ENCODE measurements around the gene CAMTA1.
A peak's percentile ranks its signal among the peaks of the same experiment; 100 is the strongest.

The CAMTA1 gene

DNA sequence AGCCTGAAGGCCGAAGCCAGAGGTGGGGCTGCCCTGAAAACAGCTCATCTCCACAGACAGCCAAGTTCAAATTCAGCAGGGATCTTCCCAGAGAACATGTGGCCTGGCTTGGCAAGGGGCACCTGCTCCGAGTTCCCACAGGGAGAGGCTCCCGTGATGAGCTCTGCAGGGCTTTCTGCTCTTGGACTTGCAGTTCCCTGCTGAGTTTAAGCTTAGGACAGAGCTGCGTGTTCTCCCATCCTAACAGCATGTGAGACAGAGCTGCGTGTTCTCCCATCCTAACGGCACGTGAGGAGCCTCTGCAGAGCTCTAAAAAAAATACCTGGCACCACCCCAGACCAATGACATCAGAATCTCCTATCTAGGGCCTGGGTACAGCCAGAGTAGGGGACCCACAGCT is 872.8 kb downstream of the CAMTA1 start:
- no peak for DNase-seq (ENCODE audit: low read depth)

DNA sequence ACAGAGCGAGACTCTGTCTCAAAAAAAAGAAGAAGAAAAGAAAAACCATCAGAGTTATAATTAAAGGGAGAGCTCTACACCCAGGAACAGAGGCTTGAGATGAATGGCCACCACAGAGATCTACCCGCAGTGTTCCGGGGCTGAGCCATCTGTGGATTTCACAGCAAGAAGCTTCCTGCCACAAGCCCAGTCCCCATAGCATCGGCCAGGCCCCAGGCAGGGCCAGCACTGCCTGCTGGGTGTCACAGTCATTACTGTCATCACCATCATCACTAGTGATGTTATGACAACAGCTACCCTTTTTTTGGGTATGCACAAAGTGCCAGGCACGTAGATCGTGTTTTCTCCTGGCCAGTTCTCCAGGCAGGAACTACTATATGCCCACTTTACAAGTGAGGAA is 874.3 kb downstream of the CAMTA1 start:
- DNase-seq (ENCODE audit: low read depth), result no peak

DNA sequence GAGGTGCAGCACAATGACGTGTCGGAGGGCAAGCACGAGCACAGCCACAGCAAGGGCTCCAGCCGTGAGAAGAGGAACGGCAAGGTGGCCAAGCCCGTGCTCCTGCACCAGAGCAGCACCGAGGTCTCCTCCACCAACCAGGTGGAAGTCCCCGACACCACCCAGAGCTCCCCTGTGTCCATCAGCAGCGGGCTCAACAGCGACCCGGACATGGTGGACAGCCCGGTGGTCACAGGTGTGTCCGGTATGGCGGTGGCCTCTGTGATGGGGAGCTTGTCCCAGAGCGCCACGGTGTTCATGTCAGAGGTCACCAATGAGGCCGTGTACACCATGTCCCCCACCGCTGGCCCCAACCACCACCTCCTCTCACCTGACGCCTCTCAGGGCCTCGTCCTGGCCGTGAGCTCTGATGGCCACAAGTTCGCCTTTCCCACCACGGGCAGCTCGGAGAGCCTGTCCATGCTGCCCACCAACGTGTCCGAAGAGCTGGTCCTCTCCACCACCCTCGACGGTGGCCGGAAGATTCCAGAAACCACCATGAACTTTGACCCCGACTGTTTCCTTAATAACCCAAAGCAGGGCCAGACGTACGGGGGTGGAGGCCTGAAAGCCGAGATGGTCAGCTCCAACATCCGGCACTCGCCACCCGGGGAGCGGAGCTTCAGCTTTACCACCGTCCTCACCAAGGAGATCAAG is 878.3 kb downstream of the CAMTA1 start:
- DNase-seq (ENCODE audit: low read depth), result no peak

DNA sequence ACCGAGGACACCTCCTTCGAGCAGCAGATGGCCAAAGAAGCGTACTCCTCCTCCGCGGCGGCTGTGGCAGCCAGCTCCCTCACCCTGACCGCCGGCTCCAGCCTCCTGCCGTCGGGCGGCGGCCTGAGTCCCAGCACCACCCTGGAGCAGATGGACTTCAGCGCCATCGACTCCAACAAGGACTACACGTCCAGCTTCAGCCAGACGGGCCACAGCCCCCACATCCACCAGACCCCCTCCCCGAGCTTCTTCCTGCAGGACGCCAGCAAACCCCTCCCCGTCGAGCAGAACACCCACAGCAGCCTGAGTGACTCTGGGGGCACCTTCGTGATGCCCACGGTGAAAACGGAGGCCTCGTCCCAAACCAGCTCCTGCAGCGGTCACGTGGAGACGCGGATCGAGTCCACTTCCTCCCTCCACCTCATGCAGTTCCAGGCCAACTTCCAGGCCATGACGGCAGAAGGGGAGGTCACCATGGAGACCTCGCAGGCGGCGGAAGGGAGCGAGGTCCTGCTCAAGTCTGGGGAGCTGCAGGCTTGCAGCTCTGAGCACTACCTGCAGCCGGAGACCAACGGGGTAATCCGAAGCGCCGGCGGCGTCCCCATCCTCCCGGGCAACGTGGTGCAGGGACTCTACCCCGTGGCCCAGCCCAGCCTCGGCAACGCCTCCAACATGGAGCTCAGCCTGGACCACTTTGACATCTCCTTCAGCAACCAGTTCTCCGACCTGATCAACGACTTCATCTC is 879.1 kb downstream of the CAMTA1 start:
- DNase-seq (ENCODE audit: low read depth), result no peak

- no peak for DNase-seq (ENCODE audit: low read depth)
Observed at GRCh38 chr1:7664893-7665250, 879.6 kb downstream of the CAMTA1 start.

DNA sequence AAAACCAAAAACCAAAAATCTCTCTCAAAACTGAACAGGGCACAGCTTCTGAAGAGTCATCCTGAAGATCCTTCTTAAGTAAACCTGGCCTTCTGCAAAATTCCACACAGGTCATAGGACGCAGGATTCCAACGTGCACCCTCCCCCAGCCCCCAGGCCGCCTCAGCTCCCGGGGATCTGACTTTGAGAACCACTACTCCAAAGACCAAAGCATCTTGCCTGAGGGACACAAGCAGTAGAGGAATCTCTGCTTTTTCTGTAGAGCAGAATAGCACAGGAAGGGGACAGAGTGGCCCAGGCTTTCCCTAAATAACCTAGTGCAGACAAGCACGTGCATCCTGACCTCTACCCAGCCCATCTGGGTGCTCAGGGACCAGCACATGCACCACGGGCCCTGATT is 881.0 kb downstream of the CAMTA1 start:
- no peak for DNase-seq (ENCODE audit: low read depth)

DNA sequence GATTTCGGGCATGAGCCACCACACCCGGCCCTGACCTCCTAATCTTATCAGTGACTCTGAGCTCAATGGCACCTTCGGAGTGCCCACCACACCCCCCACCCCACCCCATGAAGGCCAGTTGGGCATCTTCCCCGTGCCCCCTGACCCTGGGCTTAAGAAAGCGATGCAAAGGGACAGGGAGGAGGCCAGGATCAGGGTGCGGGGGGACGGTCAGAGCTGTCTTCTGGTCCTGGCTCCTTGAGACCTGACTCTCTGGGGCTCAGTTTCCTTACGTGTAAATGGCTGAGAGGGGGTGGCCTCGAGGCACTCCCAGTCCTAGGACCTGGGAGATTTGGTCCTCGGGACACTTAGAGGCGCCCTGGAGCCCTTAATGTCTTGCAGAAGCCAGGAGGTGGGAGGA is 881.9 kb downstream of the CAMTA1 start:
- DNase-seq (ENCODE audit: low read depth), result no peak

DNA sequence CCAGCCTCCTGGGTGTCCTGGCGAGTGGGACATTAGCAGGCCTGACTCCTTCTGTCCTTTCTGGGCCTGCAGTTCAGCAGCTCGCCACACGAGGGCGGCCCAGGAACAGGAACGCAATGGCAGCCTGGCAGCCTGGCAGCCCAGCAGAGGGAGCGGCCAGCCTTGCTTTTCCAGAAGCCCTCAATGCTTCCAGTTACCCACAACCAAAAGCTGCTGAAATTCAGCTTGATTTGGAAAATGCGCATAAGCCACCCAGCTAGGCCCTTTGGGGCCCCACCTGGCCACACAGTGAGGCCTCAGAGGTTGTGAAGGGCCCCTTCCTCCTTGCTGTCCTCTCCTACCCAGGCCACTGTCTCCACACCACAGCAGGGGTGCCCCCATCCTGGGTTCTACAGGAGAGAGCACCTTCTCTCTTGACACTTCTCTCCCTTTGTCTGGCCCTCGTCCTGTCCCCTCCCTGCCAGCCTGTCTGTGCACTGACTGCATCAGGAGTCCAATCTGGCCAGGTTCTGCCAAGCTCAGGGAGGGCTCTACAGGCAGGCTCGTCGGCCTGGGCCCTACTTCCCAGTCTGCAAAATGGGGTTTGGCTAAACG is 882.5 kb downstream of the CAMTA1 start:
- peak; percentile 54 for DNase-seq (ENCODE audit: low read depth)

GRCh38 chr1:7669559-7670311 is 884.5 kb downstream of the CAMTA1 start:
- peak; percentile 23 for DNase-seq (ENCODE audit: low read depth)

DNA sequence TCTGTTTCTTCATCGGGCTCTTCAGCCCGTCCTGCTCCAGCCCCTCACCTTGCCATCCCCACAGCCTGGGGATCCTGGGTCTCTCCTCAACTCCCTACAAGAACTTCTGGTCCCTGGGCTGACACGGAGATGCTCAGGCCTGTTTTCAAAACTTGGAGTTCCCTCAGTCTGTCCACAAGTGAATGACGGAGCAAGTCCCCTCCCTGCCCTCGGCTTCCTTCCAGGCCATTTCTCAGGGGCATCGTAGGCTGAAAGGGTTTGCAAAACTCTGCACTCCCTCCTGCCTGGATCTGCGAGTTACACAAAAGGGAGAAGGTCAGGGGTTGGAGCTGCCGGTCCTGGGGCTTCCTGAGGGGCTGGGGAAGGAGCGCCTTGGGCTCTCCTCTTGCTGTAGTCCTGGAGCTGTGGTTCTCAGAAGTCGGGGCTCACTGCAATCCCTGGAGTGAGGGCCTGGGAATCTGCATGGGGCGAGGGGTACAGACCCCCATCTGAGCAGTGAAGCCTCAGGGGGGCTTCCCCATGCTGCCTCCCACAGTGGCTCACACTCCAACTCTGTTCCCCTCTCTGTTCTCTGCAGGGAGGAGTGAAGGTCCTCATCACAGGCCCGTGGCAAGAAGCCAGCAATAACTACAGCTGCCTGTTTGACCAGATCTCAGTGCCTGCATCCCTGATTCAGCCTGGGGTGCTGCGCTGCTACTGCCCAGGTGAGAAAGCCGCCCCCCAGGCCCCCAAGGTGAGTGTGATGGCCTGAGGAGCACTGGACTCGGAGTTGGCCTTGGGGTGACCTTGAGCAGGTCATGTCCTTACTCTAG is 885.3 kb downstream of the CAMTA1 start:
- no peak for DNase-seq (ENCODE audit: low read depth)

- DNase-seq (ENCODE audit: low read depth), result no peak
Observed at GRCh38 chr1:7671146-7671465, 885.9 kb downstream of the CAMTA1 start.

GRCh38 chr1:7671676-7672075 is 886.4 kb downstream of the CAMTA1 start:
- no peak for DNase-seq (ENCODE audit: low read depth)

GRCh38 chr1:7672864-7673263 is 887.6 kb downstream of the CAMTA1 start:
- no peak for DNase-seq (ENCODE audit: low read depth)

GRCh38 chr1:7674972-7675371 is 889.7 kb downstream of the CAMTA1 start:
- no peak for DNase-seq (ENCODE audit: low read depth)

DNA sequence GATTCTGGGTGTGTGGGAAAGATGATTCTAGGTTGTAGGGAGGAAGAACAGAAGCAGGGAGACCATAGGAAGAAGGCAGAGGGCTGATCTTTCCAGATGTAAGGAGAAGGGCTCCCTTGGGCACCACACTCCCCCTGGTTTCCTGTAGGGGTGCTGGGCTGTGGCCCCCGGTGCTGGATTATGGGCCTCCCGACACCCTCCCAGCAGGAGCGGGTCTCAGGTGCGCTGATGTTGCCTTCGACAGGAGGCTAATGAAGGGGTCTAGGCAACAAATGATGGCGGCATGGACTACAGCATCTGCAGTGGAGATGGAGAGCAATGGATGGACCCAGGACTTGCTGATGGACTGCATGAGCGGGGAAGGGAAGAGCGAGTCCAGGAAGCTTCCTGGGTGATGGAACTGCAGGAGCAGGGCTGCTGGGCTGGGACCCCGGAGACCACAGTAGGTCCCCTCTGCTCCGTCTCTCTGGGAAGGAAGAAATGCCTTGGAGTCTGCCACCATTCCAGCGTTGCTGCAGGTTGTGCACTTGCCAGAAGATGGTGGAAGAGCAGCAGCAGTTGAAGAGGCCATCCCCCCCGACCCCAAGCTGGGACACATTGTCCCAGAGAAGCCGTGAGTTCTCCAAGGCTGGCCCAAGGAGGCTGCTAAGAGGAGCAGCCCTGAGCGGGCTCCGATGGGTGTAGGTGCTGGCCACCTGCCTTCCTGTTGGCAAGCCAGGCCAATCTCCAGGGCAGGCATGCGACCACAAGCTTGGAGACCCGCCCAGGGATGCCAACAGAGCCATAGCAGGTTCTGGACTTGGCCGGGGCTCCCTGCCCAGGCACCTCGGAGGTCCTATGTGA is 890.4 kb downstream of the CAMTA1 start:
- DNase-seq (ENCODE audit: low read depth), result no peak

- no peak for DNase-seq (ENCODE audit: low read depth)
Observed at GRCh38 chr1:7676274-7676945, 891.2 kb downstream of the CAMTA1 start.

GRCh38 chr1:7677111-7677510 is 891.9 kb downstream of the CAMTA1 start:
- DNase-seq (ENCODE audit: low read depth), result no peak

DNA sequence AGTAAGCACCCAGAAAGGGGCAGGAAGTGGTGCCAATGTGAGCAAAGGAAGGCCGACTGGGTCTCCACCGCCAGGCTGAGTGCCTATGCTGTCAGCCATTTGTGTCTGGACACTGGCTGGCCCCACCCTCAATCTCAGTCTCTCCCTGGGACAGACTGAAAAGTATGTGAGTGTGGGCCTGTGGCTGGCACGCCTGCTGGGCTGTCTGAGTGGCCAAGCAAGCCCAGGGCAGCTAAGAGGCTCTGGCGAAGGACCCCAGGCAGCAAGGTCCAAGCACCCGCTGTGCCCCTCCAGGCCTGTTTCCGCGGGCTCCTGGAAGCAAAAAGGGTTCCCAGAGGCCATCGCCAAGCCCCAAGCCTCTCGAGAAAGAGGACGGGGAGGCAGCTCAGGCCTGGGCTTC is 892.6 kb downstream of the CAMTA1 start:
- DNase-seq (ENCODE audit: low read depth), result no peak

- no peak for DNase-seq (ENCODE audit: low read depth)
Observed at GRCh38 chr1:7678491-7679158, 893.4 kb downstream of the CAMTA1 start.
